HG03521 (cell line): ENCODE measurements around the gene CDK14.
A peak's percentile ranks its signal among the peaks of the same experiment; 100 is the strongest.
"Not testable (repeated sequence)": the region's sequence is repeated elsewhere in the genome, so short reads cannot be mapped to it uniquely, and the experiment has no call there.

Experiments
- ATAC-seq: cut with Tn5 transposase; IDR thresholded peaks from one replicate; pipeline ENCODE4 v1.9.1; 2021; ENCODE audit warnings: mild to moderate bottlenecking, moderate library complexity; ENCODE audit not compliant: unreplicated experiment

CDK14 gene

DNA sequence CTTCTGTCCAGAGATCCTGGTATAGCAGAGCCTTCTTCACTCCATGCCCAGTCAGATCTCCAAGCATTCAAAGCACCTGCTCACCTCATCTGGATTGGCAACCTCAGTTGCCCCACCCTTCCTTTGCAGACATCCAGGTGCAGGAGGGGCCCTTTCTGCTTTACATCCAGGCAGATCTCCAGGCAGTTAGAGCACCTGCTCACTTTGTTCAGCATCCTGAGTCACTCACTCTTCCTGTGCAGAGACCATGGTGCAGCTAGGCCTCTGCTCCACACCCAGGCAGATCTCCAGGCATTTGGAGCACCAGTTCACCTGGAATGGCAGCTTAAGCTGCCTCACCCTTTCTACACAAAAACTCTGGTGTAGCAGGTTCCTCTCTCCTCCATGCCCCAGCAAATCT, 153.1 kb downstream of the CDK14 start:
- ATAC-seq: no peak

DNA sequence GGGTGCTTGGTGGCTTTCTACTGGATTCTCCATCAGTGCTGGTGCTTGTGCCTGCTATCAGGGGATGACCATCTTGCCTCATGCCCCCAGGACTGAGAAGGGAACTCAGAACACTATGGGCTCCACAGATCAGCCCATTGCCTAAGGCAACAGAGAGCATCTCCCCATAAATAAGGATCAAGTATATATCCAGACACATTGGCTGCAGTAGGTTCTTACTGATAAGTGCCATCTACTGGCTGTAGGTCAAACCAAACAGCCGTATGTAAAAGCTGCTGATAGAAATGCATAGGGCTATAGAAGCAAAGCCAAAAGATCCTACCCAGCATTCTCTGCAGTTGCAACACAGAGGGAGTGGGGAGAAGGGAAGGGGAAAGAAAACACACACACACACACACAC, 153.7 kb downstream of the CDK14 start:
- ATAC-seq: peak; percentile 61

GRCh38 chr7:90751595-90751994, 155.5 kb downstream of the CDK14 start:
- no peak for ATAC-seq

- ATAC-seq: no peak
These were observed 155.9 kb downstream of the CDK14 start for GRCh38 chr7:90752051-90752450.

- ATAC-seq: no peak
These were observed 158.9 kb downstream of the CDK14 start for GRCh38 chr7:90755041-90755440.

GRCh38 chr7:90756366-90756765, 160.2 kb downstream of the CDK14 start:
- no peak for ATAC-seq

DNA sequence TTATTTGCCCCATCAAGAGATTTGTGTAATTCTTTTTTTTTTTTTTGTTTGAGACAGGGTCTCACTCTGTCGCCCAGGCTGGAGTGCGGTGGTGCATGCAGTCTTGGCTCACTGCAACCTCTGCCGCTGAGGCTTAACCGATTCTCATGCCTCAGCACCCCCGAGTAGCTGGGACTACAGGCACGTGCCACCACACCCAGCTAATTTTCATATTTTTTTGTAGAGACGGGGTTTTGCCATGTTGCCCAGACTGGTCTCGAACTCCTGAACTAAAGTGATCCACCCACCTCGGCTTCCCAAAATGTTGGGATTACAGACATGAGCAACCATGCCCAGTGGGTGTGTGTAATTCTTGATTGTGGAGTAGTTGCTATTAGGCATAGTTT, 161.4 kb downstream of the CDK14 start:
- peak; percentile 54 for ATAC-seq

DNA sequence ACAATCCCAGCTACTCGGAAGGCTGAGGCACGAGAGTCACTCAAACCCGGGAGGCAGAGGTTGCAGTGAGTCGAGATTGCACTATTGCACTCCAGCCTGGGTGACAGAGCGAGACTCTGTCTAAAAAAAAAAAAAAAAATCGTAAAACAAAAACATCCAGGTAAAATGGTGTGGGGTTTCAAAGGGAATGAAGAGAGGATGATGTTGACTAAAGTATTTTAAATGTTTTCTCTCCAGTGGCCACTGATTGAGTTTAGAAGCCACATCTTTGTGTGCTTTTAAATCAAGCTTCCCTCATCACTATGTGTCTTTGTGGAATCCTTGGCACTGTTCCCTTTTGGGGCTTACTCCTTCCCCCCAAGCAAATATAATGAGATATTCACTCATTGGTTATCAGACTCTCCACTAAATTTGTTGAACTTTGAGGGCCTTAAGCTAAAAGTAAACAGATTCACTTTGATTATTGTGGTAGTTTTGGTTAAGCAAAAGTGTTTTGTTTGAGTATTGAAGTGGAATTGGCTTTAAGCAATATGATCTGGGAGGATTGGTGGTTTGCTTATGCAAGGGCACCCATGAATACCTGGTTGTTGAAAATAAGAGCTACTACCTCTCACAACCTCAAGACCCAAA, 162.9 kb downstream of the CDK14 start:
- ATAC-seq: no peak

- no peak for ATAC-seq
These were observed 163.6 kb downstream of the CDK14 start for GRCh38 chr7:90759710-90760109.

DNA sequence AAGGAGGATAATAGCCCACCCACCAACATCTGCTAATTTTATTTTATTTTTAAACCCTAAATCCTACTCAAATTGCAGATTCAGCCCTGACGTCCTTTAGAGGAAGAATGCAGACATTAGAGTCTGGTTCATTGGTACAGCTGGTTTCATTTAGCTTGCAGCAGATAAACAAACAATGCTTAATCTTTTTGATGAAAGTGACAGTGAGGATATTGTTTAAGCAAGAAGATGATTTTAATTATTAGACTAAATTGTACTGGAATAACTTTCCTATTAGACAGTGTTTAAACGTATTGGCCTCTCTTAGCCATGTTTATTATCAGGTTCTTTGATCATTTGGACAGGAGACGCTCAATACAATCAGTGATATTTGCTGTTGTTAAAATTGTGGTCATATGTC, 164.8 kb downstream of the CDK14 start:
- ATAC-seq: no peak

DNA sequence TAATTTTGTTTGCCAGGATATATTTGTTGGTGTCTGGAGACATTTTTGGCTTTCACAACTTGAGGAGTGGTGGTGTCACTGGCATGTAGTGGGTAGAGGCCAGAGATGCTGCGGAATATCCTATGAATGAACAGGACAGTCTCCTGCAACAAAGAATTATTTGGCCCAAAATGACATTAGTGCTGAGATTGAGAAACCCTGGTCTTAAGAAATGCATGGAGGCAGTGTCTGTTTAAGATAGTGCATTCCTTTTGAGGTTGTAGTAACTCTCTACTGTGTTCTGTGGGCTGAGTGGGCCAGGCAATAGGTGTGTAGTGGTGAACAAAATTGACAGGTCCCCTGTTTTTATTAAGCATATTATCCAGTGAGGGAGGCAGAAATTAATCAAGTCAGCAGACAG, 165.5 kb downstream of the CDK14 start:
- no peak for ATAC-seq

GRCh38 chr7:90763108-90763507, 167.0 kb downstream of the CDK14 start:
- ATAC-seq: no peak

DNA sequence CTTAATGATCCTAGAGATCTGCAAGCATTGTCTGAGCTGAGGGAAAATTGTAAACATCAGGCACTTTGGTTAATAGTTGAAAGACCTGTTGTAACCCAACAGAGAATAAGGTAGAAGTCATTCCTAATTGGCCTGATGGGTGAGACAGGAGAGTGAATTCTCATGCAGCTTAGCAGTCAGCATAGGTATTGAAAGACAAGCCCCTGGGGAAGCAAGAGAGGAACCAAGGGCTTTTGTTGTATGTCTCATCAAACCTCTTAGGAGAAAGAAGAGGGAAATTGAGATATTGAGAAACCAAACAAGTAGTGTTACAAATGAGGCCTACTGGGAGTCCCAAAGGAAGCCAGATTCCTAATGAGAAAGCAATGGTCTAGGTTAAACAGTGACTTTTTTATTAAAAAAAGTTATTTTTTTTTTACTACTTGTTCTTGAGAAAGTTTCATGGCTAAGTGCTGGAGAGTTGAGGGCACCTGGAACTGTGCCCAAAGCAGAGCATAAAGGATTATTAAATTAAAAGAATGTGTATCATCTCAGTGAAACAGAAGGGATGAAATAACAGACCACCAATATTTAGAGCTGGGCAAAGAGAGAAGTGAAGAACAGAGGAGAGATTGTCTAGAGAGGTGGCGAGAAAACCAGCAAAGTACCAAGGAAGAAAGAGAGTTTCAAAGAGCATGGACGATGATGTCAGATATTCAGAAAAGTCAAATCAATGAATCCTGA, 168.9 kb downstream of the CDK14 start:
- ATAC-seq: no peak

- ATAC-seq: no peak
These were observed 170.9 kb downstream of the CDK14 start for GRCh38 chr7:90766814-90767564.

GRCh38 chr7:90768301-90768700, 172.2 kb downstream of the CDK14 start:
- ATAC-seq: no peak

DNA sequence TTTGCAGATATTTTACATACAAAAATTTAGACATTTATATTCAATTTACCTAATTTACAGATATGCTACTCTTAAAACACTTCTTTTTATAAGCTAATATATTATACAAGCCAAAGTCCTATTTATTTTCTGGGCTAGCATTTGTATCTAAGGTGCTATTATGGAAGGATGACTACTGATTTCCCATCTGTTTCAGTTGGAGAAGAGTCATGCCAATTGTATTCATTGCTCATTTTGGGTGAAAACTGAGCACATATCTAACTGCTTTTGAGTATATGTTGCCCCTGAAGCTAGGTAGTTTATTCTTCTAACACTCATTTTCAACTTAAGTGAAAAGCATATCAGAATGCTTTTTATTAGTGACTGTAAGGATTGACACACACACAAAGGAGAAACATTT, 172.9 kb downstream of the CDK14 start:
- no peak for ATAC-seq

GRCh38 chr7:90769566-90769965, 173.4 kb downstream of the CDK14 start:
- not testable (repeated sequence) for ATAC-seq

DNA sequence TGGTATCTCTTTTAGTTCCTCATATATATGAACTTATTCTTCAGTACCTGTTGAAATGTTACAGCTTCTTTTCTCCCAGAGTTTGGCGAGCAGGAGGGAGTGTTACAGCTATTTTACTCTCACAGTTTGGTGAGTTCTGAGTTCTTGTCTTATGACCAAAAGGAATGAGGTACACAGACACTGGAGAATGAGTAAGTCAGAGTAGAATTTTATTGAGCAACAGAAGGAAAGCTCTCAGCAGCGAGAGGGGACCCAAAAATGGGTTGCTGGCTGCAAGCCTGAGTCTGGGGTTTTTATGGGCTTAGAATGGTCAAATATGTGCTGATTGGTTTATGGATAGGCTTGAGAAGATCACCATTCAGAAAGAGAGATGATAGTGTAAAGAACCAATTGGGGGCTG, 175.2 kb downstream of the CDK14 start:
- ATAC-seq: no peak

DNA sequence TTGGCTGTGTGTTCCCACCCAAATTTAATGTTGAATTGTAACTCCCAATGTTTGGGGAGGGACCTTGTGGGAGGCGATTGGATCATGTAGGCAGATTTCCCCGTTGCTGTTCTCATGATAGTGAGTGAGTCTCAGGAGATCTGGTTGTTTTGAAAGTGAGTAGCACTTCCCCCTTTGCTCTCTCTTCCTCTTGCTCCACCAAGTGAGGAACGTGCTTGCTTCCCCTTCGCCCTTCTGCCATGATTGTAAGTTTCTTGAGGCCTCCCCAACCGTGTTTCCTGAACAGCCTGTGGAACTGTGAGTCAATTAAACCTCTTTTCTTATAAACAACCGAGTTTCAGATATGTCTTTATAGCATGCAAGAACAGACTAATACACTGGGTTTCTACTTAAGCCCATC, 176.3 kb downstream of the CDK14 start:
- no peak for ATAC-seq

DNA sequence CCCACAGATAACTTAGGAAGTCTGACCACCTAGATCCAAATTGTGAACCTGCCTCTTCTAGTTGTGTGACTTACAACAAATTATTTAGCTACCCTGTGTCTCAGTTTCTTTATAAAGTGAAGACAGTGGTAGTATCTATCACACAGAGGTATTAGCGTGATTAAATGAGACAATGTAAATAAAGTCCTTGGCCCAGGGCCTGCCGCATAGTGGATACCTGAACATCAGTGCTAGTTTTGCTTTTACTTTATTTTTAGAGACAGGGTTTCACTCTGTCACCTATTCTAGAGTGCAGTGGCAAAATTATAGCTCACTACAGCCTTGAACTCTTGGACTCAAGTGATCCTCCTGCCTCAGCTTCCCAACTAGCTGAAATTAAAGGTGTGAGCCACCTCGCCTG, 177.1 kb downstream of the CDK14 start:
- ATAC-seq: no peak

DNA sequence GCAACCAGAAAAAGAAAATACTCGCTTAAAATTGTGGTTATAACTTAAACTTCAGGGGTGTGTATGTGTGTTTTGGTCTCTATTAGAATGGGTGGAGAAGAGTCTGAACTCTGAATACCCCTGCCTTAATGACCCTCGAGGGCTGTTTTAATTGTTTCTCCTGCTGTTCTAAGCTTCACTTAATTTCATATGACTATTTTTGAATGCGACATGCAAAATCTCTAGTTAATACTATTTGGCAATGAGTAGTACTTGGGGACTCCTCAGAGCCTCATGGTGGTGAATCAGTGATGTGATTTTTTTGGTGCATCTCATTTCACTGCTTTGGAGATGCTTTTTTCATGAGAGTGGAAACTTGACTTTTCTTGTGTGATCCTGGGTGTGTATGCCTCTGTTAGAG, 178.6 kb downstream of the CDK14 start:
- ATAC-seq: no peak

GRCh38 chr7:90775383-90775965, 179.4 kb downstream of the CDK14 start:
- ATAC-seq: no peak
